ENCODE data around the gene MEGF9. TPM values are rescaled to one million over a fixed set of nuclear protein-coding genes. Genes with fewer than 3 reads are reported as not detected.

MEGF9 gene
- total and polyA plus RNA-seq, 2 of the 13 experiments (the other 11 are each of a cell fraction or from before 2014, with no cell fraction given), result 3.1 to 3.3 TPM

- no peak for TF ChIP-seq CEBPZ (IDR thresholded peaks at IDR 0.05; ENCODE audit: low read length)
- peak; percentile 61; the same call in 1 of the 3 replicates for TF ChIP-seq MXI1 (IDR thresholded peaks at IDR 0.05; ENCODE audit: borderline replicate concordance, low read depth, low read length)
- peak; percentile 74 for TF ChIP-seq MED8 (CRISPR knock-in tag; IDR thresholded peaks at IDR 0.05; ENCODE audit: insufficient replicate concordance)
- peak; percentile 94 for TF ChIP-seq SP2 (CRISPR knock-in tag; IDR thresholded peaks at IDR 0.05)
- no peak for TF ChIP-seq ZNF572 (CRISPR knock-in tag; IDR thresholded peaks at IDR 0.05)
- no peak for TF ChIP-seq IRF9 (CRISPR knock-in tag; IDR thresholded peaks at IDR 0.05; ENCODE audit: borderline replicate concordance)
- TF ChIP-seq ZNF547 (CRISPR knock-in tag; IDR thresholded peaks at IDR 0.05), result peak; percentile 76
- TF ChIP-seq UBTF (CRISPR knock-in tag; IDR thresholded peaks at IDR 0.05), result peak; percentile 76; the same call in 1 of the 2 replicates
- TF ChIP-seq GPBP1L1 (CRISPR knock-in tag; IDR thresholded peaks at IDR 0.05), result no peak
- no peak for TF ChIP-seq ZNF224 (CRISPR knock-in tag; IDR thresholded peaks at IDR 0.05)
- TF ChIP-seq RXRB (CRISPR knock-in tag; IDR thresholded peaks at IDR 0.05; ENCODE audit: borderline replicate concordance), result no peak
- TF ChIP-seq ZFY (CRISPR knock-in tag; IDR thresholded peaks at IDR 0.05), result peak; percentile 77
- TF ChIP-seq ZNF784 (CRISPR knock-in tag; IDR thresholded peaks at IDR 0.05; ENCODE audit: borderline replicate concordance), result 0 out of 2 replicates have a peak, but pooled peaks have one; percentile 48
- TF ChIP-seq ASH2L (IDR thresholded peaks at IDR 0.05; ENCODE audit: insufficient read length, low read depth, low read length), result peak; percentile 61
- peak; percentile 31; the same call in 1 of the 2 replicates for TF ChIP-seq PHF20 (CRISPR knock-in tag; IDR thresholded peaks at IDR 0.05)
- no peak for TF ChIP-seq ZZZ3 (CRISPR knock-in tag; IDR thresholded peaks at IDR 0.05; ENCODE audit: borderline replicate concordance)
- TF ChIP-seq ZNF512 (CRISPR knock-in tag; IDR thresholded peaks at IDR 0.05), result no peak
Observed at GRCh38 chr9:120714088-120714845, at the start of gene MEGF9 (continued).
